ENCODE results near the gene FOXJ3. TPM values are rescaled to one million over a fixed set of nuclear protein-coding genes. Genes with fewer than 3 reads are reported as not detected.

The FOXJ3 gene
- polyA plus RNA-seq, 1 of the 3 experiments (the other 2 are of a cell fraction): 16.0 TPM

DNA sequence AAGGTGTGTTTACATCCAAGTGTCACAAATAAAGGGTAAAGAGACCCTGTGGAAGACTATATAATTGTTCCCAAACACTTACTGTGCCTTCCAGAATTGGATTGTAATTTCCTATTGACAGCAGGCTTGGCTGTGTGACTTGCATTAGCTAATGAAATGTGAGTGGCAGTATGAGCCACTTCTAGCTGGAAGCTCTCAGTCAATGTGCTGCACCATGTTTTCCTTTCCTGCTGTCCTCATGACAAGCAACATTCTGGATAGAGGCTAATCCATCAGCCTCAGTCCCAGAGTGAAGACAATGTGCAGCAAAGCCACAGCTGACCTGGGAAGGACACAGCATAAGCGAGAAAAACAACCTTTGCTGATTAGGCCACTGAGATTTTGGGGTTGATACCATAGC lies 5.9 kb upstream of the FOXJ3 start (continued):
- TF ChIP-seq GATA2 (CRISPR knock-in tag; IDR thresholded peaks at IDR 0.05) (no peak), FOXJ3 (CRISPR knock-in tag; IDR thresholded peaks at IDR 0.05) (no peak), NFIC (IDR thresholded peaks at IDR 0.05; ENCODE audit: borderline replicate concordance) (no peak), FOSL2 (IDR thresholded peaks at IDR 0.05; ENCODE audit: borderline replicate concordance, low read depth) (no peak), TEAD4 (IDR thresholded peaks at IDR 0.05; ENCODE audit: borderline replicate concordance, insufficient read depth) (no peak)
- TF ChIP-seq, protein P1, sequence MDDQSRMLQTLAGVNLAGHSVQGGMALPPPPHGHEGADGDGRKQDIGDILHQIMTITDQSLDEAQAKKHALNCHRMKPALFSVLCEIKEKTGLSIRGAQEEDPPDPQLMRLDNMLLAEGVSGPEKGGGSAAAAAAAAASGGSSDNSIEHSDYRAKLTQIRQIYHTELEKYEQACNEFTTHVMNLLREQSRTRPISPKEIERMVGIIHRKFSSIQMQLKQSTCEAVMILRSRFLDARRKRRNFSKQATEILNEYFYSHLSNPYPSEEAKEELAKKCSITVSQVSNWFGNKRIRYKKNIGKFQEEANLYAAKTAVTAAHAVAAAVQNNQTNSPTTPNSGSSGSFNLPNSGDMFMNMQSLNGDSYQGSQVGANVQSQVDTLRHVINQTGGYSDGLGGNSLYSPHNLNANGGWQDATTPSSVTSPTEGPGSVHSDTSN (IDR thresholded peaks at IDR 0.05): no peak

DNA sequence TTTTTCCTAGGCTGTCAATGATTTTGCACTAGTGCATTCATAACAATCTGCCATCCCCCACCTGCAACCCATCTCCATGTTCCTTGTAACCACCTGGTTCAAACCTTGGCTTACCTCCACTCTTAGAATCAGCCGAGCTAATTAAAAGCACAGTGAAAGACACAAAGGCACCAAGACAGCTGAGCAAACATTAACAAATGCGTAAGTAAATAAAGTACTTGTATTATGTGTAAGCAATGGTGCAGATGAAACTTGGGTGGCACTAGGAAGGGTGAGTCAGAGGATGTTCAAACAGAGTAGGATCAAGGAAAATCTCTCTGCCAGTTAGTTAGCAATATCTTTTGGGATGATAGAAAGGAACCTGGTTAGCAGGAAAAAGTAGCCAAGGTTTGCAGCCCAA lies 5.1 kb upstream of the FOXJ3 start:
- Histone ChIP-seq H3K4me1 (ENCODE audit: control insufficient read depth in 1 of 2, insufficient read depth in 2 of 2, low read depth in 1 of 2, low read length in 1 of 2) (peaks cover 0 to 3% of the 10 kb centered on the region in 2 experiments; a peak in 2 of 4 replicates), H3F3A (replicated peaks; ENCODE audit: insufficient read depth) (peaks cover 5% of the 10 kb centered on the region), H3K27me3 (ENCODE audit: insufficient read depth) (no peaks in the 10 kb centered on the region), H3K9me3 (no peaks in the 10 kb centered on the region), H3K79me2 (ENCODE audit: insufficient read depth) (peaks cover 4% of the 10 kb centered on the region; the same call in 1 of the 2 replicates), H2AFZ (ENCODE audit: low read depth) (no peak overlapping the region), H3K27ac (ENCODE audit: low read depth in 2 of 2, low read length in 1 of 2) (no peak overlapping the region), H3K36me3 (replicated peaks in 1 of 2; ENCODE audit: control insufficient read depth in 1 of 2, insufficient read depth in 2 of 2, low read length in 1 of 2) (no peaks in the 10 kb centered on the region), H3K4me2 (no peak overlapping the region), H3K9ac (no peak overlapping the region), H3K4me3 (ENCODE audit: low read depth in 2 of 2, low read length in 1 of 2) (no peak overlapping the region), H3K9me2 (no peaks in the 10 kb centered on the region), H4K20me1 (ENCODE audit: insufficient read depth) (no peaks in the 10 kb centered on the region)
- WGBS (ENCODE audit: low lambda C conversion rate): 58% methylated on average over 2 of the region's 2 CpGs
- ChIA-PET CTCF (interaction anchor here (0.8 to 1.3 kb wide), 3 partner anchors 163 to 407 kb away, joined by 3 read pairs; no protein-coding TSS in a partner anchor), POLR2A (no interaction called here)
- no peak for TF ChIP-seq RAD21 (IDR thresholded peaks at IDR 0.05; ENCODE audit: low read length)
- no peak for DNase-seq

DNA sequence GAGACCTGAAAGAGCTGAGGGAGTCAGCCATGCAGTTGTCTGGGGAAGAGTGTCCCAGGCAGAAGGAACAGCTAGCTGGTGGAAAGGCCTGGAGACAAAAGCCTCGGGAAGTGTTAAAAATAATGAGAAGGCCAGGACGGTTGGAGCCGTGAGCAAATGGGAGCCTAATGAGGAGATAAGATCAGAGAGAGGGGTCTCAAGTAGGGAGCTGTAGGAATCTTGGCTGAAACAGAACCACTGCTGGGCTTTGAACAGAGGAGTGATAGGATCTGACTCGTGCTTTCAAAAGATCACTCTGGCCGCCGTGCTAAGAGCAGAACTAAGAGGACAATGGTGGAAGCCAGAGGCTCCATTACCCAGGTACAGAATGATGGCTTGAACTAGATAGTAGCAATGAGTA lies 1.9 kb upstream of the FOXJ3 start:
- no peak overlapping the region for H3K27ac ChIP-seq (ENCODE audit: low read depth in 2 of 2, low read length in 1 of 2)
- H3K9me3 ChIP-seq: no peaks in the 10 kb centered on the region
- DNase-seq: no peak
- no peaks in the 10 kb centered on the region for H3F3A ChIP-seq (replicated peaks; ENCODE audit: insufficient read depth)
- no peak overlapping the region for H2AFZ ChIP-seq (ENCODE audit: low read depth)
- H3K4me3 ChIP-seq (ENCODE audit: low read depth in 2 of 2, low read length in 1 of 2): no peak overlapping the region
- no peaks in the 10 kb centered on the region for H3K9me2 ChIP-seq
- H3K27me3 ChIP-seq (ENCODE audit: insufficient read depth): no peaks in the 10 kb centered on the region
- H3K4me2 ChIP-seq: no peak overlapping the region
- H3K4me1 ChIP-seq (ENCODE audit: control insufficient read depth in 1 of 2, insufficient read depth in 2 of 2, low read depth in 1 of 2, low read length in 1 of 2): peaks cover 6 to 11% of the 10 kb centered on the region in 2 experiments; a peak in 3 of 4 replicates
- 86% methylated on average over 6 of the region's 6 CpGs for WGBS (ENCODE audit: low lambda C conversion rate)
- POLR2A ChIA-PET: no interaction called here
- no peak overlapping the region for H3K9ac ChIP-seq
- peaks cover 22% of the 10 kb centered on the region for H4K20me1 ChIP-seq (ENCODE audit: insufficient read depth)
- H3K36me3 ChIP-seq (replicated peaks in 1 of 2; ENCODE audit: control insufficient read depth in 1 of 2, insufficient read depth in 2 of 2, low read length in 1 of 2): no peaks in the 10 kb centered on the region
- CTCF ChIA-PET: interaction anchor here (1.4 to 1.6 kb wide), 2 partner anchors 164 to 241 kb away, joined by 3 to 4 read pairs; no protein-coding TSS in a partner anchor
- H3K79me2 ChIP-seq (ENCODE audit: insufficient read depth): peaks cover 34% of the 10 kb centered on the region
- TF ChIP-seq EZH2phosphoT487 (IDR thresholded peaks at IDR 0.05; ENCODE audit: borderline replicate concordance, low read depth): no peak
- TF ChIP-seq CHD2 (IDR thresholded peaks at IDR 0.05; ENCODE audit: low read length, partially characterized antibody): no peak
- no peak for TF ChIP-seq NFIC (IDR thresholded peaks at IDR 0.05; ENCODE audit: borderline replicate concordance)
- TF ChIP-seq, protein P2, sequence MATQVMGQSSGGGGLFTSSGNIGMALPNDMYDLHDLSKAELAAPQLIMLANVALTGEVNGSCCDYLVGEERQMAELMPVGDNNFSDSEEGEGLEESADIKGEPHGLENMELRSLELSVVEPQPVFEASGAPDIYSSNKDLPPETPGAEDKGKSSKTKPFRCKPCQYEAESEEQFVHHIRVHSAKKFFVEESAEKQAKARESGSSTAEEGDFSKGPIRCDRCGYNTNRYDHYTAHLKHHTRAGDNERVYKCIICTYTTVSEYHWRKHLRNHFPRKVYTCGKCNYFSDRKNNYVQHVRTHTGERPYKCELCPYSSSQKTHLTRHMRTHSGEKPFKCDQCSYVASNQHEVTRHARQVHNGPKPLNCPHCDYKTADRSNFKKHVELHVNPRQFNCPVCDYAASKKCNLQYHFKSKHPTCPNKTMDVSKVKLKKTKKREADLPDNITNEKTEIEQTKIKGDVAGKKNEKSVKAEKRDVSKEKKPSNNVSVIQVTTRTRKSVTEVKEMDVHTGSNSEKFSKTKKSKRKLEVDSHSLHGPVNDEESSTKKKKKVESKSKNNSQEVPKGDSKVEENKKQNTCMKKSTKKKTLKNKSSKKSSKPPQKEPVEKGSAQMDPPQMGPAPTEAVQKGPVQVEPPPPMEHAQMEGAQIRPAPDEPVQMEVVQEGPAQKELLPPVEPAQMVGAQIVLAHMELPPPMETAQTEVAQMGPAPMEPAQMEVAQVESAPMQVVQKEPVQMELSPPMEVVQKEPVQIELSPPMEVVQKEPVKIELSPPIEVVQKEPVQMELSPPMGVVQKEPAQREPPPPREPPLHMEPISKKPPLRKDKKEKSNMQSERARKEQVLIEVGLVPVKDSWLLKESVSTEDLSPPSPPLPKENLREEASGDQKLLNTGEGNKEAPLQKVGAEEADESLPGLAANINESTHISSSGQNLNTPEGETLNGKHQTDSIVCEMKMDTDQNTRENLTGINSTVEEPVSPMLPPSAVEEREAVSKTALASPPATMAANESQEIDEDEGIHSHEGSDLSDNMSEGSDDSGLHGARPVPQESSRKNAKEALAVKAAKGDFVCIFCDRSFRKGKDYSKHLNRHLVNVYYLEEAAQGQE (IDR thresholded peaks at IDR 0.05; ENCODE audit: low read depth, low read length): no peak
- no peak for TF ChIP-seq ELF1 (IDR thresholded peaks at IDR 0.05)
- TF ChIP-seq, protein P3, sequence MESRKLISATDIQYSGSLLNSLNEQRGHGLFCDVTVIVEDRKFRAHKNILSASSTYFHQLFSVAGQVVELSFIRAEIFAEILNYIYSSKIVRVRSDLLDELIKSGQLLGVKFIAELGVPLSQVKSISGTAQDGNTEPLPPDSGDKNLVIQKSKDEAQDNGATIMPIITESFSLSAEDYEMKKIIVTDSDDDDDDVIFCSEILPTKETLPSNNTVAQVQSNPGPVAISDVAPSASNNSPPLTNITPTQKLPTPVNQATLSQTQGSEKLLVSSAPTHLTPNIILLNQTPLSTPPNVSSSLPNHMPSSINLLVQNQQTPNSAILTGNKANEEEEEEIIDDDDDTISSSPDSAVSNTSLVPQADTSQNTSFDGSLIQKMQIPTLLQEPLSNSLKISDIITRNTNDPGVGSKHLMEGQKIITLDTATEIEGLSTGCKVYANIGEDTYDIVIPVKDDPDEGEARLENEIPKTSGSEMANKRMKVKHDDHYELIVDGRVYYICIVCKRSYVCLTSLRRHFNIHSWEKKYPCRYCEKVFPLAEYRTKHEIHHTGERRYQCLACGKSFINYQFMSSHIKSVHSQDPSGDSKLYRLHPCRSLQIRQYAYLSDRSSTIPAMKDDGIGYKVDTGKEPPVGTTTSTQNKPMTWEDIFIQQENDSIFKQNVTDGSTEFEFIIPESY (IDR thresholded peaks at IDR 0.05; ENCODE audit: borderline replicate concordance, low read depth): no peak
- TF ChIP-seq TAF1 (IDR thresholded peaks at IDR 0.05; ENCODE audit: borderline replicate concordance, low read depth, low read length): no peak
- no peak for TF ChIP-seq GABPA (IDR thresholded peaks at IDR 0.05; ENCODE audit: low read depth)
- no peak for TF ChIP-seq FOSL2 (IDR thresholded peaks at IDR 0.05; ENCODE audit: borderline replicate concordance, low read depth)
- TF ChIP-seq FOXM1 (IDR thresholded peaks at IDR 0.05; ENCODE audit: low read depth): no peak
- TF ChIP-seq, protein P1 (IDR thresholded peaks at IDR 0.05): no peak
- TF ChIP-seq RAD21 (IDR thresholded peaks at IDR 0.05; ENCODE audit: low read length): no peak
